T-helper 2 cell (primary cell): Measurements from ENCODE around the gene TAAR9.

Source experiments
- DNase-seq, 5 experiments: peaks; one replicate each; pipeline versions ENCODE4 v3.0.0 to v3.0.0-alpha.2; 2012 to 2022
- total RNA-seq, 2 donors: gene quantifications; one replicate each; lab custom pipeline; 2026; lab: John Stamatoyannopoulos, UW

TAAR9 gene, protein sequence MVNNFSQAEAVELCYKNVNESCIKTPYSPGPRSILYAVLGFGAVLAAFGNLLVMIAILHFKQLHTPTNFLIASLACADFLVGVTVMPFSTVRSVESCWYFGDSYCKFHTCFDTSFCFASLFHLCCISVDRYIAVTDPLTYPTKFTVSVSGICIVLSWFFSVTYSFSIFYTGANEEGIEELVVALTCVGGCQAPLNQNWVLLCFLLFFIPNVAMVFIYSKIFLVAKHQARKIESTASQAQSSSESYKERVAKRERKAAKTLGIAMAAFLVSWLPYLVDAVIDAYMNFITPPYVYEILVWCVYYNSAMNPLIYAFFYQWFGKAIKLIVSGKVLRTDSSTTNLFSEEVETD
- 0 reads per million in 2 donors for total RNA-seq

DNA sequence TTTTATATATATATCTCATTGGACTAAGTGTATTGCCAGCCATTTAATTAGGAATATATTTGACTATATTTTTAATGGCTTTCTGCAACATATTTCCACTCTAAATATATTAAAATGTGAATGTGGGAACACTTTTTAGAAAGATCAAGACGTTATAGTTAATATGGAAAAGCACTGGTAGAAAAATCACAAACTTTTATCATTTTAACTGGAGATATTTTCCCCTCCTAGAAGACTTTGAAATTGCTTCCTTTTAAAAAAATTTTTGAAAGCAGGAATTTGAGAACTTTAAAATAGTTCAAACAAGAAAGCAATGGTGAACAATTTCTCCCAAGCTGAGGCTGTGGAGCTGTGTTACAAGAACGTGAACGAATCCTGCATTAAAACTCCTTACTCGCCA lies at the start of gene TAAR9:
TAAR9 (plus strand) TSS at position 301 of the 400 bp plus-strand sequence; CDS start at position 314, 13 bp downstream.
- no peak for DNase-seq

DNA sequence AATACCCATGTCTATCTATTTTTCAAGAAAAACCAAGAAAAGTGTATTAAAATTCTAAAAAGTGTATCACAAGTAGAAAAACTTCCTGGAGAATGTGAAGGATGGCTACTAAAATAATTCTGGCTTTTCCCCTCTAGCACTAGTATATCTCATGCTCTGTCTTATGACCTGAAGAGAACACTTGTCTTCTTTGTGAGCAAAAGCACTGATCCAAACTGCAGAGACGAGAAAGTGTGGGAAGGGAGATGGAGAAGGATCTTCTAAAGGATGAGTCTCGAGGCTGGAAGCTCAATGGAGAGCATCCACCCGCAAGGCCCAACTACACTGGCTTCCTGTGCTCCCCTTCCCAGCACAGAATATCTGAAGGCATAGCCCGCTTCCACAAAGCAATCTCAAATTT lies 48.7 kb upstream of the TAAR9 start:
- DNase-seq, result no peak

DNA sequence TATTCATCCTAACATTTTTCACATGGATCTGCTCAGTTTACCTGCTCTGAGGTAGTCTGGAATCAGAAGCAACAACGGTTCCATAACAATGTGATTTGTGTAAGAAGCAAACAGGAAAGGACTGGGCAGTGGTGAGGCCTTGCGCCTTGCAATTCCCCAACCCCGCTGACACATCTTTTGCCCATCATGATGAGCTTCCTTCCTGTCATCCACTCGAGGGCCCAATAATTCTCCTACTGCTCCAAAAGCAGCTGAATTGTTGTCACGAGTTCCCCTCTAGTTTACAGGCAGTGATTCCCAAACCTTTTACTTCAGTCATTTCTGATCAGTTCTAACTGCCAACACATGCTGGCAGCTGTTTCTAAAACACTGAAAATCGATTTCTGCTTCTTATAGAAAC lies 48.1 kb upstream of the TAAR9 start:
- no peak for DNase-seq

DNA sequence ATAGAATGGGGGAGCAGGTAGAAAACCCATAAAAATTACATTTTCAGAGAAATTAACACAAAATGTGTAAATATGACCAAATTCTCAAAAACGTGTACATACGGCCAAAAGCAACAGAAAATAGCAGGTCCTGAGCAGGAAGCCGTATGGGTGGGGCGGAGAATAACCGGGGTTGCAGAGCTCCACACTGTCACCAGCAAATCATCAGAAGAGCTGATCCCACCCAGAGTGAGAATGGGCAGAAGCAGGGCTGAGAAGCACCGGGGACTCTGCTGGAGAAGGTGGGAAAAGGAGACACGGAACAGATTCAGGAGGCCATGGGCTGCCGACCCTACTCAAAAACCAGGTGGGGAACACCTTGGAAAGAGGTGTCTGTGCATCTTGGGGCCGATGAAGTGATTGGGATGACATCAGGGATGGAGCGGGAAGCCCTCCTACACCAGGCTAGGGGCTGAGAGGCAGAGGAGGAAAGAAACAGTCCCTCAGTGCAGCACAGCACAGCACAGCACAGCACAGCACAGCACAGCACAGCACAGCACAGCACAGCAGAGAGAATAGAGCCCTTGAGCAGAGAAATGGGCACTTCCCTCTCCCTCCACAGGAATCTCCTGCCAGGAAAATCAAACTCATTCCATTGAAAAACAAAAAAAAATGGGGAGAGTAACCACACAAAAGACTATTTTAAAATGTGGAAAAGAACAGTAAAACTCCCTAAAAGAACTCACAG lies 47.4 kb upstream of the TAAR9 start:
- no peak for DNase-seq

DNA sequence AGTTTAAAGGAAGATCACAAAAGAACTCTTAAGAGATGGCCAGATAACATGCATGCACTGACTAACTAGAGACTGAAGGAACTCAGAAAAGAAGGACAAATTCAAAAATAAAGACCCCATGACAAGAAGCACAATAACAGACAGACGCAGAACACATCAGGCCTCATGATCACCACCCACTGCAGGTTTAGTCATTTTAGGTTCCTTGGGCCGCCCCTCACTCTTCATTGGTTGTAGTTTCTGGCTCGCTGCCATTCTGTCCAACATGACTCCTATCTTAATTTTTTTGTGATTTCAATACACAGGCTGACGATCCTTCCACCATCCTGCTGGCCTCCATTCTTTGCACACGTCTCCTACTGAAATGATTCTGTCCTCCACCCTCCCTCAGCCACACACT lies 46.8 kb upstream of the TAAR9 start:
- no peak for DNase-seq

DNA sequence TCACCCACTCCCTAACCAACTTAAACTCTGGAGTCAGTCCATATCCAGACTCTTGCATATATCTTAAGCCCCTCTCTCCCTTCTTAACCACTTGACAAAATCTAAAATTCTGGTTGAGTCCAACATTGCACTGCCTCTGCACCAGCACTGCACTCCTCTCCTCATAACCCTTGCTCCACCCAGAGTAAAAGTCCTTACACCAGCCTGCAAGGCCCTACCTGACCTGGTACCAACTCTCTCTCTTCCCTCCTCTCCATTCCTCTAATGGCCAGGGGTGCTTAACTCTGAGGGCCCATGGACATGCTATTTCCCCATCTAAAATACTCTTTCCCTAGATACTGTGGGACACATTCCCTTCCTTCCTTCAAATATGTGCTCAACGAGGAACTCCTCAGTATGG lies 46.2 kb upstream of the TAAR9 start:
- no peak for DNase-seq

DNA sequence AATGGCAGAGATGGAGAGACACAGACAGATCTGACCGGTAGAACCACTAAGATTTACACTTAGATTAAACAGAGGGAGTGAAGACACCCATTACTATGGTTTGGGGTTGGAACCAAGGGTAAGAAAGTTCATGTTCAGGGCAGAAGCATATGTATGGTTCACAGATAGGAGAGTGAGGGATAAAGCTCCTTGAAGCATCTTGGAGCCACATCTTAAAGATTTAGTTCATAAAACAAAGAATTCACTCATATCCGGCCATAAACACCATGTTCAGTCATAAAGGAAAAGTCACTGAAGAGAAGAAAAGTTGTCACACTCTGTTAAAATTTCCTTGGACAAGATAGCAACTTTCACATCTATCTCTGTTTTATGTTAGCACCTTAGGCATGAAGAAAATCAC lies 43.1 kb upstream of the TAAR9 start:
- DNase-seq, result peak in 1 of 5 experiments; percentile 66

DNA sequence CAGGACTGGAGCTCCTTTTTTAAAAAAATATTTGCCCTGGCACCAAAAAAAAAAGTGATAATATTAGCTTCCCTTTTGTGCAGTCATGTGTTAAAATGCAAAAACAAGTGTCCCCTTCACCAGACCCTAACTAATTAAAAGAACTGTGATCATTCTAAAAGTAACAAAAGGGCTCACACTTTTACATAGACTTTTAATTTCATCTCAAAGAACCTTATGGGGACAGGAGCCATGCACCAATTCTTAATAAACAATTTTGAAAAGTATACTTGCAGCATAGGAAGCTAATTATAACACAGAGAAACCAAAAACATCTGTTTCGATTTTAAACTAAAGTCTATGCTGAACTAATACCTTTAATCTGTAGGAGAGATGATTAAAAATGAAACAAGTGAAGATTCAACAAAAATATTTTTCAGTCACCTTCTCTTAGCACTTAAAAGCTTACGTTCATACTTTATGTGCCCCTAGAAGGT lies 42.4 kb upstream of the TAAR9 start:
- peak in 1 of 5 experiments; percentile 57 for DNase-seq

DNA sequence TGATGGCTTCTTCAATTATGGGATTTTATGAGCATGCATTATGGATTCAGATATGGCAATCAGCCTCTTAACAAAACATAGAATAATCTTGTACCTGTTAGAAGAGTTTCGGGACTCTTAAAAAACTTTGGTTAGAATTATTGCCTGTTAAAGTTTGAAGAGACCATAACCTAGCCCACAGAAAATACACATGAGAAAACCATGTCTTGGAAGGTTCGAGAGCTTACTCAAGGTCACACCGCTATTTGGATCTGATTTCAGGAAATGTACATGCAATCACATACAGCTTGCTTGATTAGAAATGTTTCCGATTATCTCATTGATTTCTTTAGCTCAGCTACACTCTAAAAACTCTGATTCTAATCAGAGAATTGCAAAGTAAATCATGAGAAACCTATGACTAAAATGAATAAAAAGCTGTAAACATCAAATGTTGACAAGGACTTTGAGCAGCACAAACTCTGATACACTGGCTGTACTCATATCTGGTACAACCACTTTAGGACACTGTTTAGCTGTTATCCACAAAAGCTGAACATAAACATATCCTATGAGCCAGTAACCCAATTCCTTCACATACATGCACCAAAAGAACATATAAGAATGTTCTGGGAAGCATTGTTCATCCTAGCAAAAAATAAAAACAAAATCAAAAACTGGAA lies 41.4 kb upstream of the TAAR9 start:
- DNase-seq, result peak in 1 of 5 experiments; percentile 19

DNA sequence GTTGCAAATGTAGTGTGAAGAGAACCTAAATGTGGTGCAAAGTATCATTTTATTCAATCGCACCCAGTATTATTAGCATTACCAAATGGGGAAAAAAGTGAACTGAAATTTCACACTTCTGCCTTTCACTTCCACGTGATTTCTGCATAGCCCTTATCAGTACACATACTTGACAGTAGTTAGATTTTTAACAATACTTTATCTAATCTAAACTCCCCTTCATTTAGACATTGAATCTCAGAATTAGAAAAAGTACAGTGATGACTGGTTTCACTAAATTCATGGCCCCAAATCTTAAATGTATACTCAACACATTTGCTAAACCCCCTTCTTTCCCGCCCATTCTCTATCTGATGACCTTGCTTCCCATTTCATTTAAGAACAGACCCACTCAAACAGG lies 39.4 kb upstream of the TAAR9 start:
- DNase-seq, result peak in 1 of 5 experiments; percentile 7

DNA sequence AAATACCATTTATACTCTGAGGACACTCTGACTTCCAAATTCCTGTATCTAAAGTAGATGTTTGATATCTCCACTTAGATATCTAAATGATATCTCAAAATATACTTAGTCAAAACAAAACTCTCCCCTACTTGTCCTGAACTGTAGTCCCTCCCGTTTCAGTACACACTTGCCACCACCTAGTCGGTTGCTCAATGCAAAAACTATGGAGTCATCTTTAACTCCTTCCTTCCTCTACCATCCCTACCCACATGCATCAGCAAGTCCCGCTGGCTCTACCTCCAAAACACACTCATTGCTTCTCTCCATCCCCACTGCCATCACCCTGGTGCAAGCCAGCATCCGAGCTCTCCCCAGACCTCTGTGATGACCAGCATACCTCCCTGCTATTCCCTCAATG lies 38.3 kb upstream of the TAAR9 start:
- DNase-seq, result no peak

DNA sequence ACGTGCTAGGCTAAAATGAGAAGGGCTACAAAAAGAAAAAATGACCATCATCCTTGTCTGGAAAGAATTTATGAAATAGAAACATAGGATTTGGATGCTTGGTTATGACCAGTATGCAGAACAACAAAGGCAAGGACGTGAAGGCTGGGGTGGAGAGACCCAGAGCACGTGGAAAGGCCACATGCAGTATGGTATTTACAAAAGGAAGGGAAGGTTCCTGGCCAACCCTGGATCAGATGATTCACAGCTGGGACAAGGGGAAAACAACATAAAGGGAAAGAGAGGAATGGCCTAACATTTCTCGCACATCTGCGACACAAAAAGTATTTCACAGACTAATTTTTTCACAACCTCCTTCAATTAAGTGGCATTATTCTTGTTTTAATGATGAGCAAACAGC lies 33.3 kb upstream of the TAAR9 start:
- DNase-seq, result no peak

DNA sequence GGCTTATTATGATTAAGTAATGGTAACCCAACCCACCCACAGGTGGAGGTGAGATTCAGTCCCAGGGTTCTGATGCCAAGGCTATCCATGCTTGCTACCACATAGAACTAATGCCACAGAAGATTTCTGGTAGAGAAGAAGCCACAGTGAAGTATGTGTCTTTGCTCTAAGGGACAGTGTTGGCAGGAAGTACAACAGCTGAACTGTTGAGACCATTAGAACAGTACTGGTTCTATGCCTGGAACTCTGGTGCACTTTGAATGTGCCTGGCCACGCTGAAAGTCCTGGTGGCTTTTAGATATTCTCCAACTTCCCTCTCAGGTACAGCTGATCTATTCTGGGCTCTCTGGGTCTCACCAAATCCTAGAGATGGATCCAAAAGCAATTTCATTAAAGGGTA lies 32.9 kb upstream of the TAAR9 start:
- DNase-seq, result no peak

DNA sequence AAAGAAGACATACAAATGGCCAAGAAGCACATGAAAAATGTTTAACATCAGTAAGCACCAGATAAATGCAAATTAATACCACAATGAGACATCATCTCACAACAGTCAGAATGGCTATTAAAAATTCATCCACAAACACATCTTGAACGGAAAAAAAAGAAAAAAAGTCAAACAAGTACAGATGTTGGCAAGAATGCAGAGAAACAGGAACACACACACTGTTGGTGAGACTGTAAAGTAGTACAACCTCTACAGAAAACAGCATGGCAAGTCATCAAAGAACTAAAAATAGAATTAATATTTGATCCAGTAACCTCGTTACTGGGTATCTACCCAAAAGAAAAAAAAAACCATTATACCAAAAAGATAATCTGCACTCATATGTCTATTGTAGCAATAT lies 31.6 kb upstream of the TAAR9 start:
- DNase-seq, result no peak

DNA sequence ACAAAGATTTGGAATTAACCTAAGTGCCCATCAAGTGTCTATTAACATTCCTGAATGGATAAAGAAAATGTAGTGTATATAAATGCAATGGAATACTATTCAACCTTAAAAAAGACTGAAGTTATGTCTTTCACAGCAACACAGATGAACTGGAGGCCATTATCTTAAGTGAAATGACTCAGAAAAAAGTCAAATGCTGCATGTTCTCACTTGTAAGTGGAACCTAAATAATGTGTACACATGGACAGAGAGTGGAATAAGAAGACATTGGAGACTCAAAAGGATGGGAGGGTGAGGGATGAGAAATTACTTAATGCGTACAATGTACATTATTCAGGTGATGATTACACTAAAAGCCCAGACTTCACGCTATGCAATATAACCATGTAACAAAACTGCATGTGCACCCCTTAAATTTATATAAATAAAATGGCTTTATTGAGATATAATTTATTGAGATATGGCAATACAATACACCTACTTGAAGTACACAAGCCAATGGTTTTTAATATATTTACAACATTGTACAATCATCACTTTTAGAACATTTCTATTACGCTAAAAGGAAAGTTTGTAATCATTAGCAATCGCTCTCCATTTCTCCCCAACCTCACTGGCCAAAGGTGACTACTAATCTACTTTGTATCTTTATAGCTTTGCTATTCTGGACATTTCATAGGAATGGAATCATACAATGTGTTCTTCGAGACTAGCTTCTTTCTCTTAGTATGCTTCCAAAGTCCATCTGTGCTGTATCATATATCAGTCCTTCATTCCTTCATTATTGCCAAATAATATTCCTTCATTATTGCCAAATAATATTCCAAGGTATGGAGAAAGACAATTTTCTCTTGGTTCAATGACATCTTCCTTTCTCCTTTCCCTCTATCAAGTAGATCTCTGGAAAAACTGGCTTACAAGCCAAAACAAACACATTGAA lies 30.9 kb upstream of the TAAR9 start:
- no peak for DNase-seq

DNA sequence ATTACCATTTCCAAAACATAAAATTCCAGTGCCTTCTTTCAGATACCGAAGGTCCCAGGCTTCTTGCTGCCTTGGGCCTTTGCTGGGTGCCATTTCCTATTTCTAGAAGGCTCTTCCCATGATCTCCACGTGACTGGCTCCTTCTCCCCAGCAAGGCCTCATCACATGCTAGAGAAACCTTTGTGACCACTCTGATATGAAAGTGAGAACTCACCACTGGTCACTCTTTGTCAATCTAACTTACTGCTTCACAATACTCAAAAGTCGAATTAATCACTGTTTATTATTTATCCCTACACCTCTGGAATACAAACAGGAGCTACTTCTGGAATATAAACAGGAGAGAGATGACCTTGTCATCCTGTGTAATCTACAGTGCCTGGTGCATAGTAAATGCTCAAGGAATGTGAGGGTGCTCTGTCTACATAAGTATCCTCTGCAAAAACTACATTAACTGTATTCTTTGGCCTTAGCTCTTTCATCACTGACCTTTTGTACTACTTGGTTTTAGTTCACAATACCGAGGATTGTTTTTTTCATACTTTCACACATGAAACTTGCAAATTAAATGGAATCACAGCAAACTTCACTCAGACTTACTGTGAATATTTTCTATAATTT lies 26.8 kb upstream of the TAAR9 start:
- DNase-seq, result no peak

DNA sequence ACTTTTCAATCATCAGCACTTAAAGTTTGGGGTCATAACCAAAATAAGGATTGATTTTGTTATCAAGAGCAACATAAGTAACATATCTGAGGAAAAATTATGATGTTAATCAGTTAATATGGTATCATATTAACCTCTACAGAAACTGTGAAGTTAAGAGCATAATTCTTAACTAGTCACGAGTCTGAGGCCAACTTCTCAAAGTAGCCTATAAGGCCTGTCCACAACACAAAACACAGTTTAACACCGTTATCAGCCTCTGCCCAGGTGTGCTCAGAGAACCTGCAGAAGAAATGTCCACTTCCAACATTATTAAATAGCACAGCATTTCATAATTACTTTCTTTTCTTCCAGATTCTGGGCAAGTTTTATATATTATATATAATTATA lies 26.3 kb upstream of the TAAR9 start:
- DNase-seq, result no peak

DNA sequence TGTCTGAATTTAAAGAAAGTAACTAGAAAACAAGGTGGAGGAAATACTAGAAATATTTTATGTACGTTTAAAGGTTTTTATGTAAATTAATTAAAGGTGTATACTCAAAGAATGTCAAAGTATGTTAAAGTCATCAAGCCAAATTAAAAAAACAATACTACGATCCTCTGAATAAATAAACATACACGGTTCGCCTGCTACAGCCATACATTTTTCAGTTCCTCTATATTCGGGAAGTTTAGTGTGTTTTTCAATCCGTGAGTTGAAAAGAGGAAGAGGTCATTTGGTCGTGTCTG lies 25.8 kb upstream of the TAAR9 start:
- DNase-seq, result no peak

DNA sequence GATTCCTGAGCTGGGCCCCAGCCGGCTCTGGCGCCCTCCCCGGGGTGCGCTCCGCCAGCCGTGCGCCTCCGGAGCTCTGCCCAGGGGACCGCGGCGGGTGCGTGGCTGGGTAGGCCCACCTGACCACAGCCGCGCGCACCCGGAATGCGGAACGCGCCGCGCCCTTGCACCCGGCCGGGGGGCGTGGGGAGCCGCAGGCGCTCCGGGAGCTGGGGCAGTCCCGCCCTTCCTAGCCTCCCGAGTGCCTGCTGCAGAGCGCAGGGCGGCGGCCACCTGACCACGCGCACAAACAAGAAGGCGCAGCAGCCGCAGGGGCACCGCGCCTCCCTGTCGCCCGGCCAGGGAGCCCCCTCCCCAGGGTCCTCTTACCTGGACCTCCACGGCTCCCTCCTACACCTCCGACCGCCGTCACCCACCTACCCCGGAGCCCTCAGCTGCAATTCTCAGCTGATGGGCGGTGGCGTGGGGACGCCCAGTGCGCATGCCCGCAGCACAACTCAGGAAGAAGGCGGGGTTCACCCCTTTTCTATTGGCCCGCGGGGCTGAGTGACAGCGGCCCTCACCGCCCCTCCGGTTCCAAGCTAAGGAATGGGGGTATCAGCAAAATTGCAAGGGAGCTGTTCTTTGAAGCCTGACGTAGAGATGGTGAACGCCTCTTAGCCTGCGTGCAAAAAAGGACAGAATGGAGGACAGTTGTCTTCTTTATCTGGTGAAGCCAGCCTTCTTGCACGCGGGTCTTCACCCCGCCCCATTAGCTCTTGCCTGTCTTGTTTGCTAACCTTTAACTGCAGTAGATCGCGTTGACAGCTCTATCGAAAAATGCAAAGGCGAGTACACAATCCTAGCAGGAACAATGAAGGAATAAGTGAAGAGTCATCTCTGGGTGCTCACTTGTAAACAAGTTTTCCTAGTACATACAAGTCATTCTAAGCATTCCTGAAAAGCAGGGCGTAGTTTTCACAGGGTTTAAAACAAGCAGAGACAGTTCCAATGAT lies 25.1 kb upstream of the TAAR9 start, which contains the start of gene STX7:
STX7 (minus strand) TSS at position 479 of the 995 bp plus-strand sequence. CDS start 9,586 bp downstream, outside the sequence.
- DNase-seq, result peak; percentile 59 to 90 (median 79)

DNA sequence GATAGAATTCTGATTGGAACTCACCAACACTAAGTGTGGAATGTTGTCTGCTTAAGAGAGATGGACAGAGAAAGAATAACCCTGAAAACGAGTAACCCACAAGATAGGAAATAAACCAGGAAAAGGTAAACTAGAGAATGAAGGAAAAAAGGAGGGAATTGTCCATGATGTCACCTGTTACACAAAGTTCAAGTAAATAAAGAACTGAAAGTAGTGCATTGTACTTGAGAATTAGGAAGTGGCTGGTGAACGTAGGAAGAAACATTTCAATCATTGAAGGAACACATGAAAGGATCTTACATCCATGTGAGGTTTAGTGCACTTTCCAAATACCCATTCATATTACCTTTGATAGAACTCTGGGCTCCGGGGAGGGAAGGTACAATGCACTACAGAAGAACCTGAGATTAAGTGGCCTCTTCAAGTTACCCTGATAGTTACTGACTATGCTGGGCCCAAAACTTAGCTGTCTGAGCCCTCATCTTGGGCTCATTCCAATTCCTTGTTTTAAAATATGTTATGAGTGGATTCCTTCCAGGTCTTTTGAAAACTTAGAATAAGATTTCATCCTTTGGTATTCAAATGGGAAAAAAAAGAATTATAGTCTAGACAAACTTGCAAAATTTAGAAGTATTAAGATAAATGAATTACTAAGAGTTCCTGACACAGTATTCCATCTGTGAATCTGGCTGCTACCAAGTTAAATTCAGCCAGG lies 24.1 kb upstream of the TAAR9 start:
- no peak for DNase-seq
